GM18519 (cell line): ENCODE measurements around the gene IRF2BP1.
"Not testable (repeated sequence)": the region's sequence is repeated elsewhere in the genome, so short reads cannot be mapped to it uniquely, and the experiment has no call there.

Experiments
- ATAC-seq: cut with Tn5 transposase; IDR thresholded peaks from one replicate; pipeline ENCODE4 v1.9.1; 2021; ENCODE audit warnings: mild to moderate bottlenecking, moderate library complexity; ENCODE audit not compliant: unreplicated experiment, low FRiP score

IRF2BP1 gene

DNA sequence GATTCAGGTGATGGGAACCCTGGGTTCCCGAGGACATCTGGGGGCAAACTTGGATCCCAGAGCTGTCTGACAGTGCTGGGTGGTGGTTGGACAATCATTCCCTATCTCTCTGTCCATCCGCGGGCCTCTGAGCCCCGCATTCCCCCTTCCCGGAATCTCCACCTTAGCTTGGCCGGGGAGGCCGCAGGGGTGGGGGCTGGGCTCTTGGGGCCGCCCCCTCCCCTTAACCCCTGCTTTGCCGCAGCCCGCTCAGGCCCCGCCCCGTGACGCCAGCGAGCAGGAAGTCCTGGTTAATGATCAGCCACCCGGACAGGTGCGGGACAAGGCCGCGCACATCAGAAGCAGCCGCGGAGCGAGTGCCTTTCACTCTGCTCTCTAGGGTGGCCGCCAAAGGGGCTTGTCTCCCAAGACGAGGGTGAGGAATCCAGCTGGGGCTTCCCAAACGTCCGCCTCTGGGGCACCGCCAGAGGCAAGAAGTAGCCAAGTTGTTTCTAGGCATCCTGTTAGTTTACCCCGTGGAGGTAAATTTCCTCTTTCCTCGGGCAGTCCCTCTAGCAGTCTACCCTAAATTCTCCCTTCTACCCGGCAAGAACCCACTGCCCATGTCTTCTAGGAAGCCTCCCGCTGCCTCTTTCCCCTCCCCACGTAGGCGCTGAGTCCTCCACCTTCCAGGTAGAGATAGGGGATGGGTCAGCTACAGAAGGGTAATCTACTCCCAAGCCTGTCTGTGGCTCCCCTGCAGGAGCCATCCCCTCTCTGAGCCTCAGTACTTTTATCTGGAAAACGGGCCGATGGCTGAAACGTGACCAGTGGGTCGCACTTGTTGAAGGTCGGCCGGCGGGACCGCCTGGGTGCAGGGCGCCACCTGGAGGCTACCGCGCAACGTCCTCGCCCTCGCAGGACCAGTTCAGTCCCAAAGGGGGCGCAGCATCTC, 3.0 kb downstream of the IRF2BP1 start:
- no peak for ATAC-seq

DNA sequence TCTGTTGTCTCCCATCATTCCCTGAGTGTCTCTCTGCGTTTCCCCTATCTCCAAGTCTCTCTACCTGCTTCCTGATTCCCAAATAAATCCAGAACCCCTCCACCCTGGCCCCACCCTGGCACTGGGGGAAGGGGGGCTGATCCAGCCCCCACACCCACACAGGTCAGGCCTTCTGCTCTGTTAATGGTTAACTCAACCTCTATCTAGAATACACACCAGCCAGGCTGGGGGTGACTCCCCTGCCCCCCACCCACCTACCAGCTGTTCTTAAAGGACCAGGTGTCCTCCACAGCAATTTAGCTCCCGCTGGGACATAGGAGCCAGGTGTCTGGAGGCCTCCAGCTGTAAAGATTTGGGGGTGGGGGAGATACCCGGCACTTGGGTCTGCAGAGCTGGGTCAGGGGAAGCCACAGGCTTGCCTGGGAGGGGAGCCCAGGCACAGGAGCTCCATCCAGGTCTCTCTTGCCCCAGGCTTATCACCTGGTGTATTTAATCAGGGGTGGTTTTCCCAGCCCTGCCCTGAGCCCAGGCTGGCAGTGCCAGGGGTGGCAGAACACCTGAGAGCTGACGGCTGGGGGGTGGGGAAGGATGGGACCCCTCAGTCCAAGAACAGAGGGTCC, 3.9 kb downstream of the IRF2BP1 start:
- ATAC-seq = no peak

DNA sequence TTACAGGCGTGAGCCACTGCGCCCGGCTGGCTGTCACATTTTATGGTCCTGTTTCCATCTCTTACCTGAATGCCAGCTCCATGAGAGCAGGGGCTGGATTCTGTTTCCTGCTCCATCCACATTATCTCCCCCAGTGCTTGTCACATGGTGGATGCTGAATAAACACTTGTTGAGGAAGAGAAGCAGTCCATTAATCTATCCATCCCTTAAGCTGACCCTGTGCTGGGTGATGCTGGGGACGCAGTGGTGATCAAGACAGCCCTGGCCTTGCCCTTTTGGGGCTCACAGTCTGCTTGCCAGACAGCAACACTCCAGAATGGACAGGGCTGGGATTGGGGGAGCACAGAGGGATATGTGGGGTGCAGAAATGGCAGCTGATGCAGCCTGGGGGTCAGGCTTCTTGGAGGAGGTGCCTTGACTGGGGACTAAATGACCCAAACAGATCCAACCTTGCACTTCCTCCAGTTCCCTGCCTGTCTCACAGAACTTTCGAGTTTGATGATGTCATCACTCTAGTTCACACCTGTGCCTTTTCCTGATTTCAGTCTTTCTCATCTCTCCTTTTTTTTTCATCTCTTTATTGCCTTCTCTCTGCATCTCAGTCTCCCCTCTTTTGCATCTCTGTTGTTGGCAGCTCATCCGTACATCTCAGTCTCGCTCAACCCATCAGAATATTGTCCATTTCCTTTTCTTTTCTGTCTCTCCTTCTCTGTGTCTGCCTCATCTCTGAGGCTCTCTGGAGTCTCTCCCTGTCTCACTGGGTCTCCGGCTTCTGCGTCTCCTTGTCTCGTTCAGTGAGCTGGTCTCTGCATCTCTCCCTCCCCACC, 4.6 kb downstream of the IRF2BP1 start:
- ATAC-seq = no peak

DNA sequence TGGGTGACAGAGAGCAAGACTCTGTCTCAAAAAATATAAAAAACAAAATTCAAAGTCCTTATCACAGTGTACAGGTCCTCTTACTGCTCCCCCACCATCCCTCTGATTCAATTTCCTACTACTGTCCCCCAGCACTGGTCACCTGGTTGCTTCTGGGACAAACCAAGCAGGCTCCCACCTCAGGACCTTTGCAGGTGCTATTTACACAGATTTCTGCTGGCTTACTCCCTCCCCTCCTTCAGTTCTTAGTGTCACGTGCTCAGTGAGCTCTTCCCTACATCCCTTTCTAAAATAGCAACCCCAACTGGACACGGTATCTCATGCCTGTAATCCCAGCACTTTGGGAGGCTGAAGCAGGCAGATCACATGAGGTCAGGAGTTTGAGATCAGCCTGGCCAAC, 6.0 kb downstream of the IRF2BP1 start:
- ATAC-seq = no peak

DNA sequence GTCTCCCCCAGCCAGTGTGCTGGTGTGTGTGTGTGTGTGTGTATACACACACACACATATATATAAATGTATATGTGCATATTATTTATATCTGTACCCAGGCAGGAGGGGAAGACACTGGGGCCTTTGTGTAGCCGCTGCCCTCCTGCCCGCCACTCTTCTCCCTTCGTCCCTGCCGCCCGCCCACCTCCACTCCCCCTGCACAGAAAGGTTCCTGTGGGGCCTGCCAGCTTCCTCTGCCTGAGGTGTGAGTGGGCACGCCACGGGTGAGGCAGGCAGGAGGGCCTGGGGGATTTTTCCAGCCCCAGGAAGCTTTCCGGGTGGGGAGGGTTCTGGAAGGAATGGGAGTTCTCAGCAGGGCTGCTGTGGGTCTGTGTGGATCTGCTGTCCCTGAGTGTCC, 6.9 kb downstream of the IRF2BP1 start:
- ATAC-seq = no peak

DNA sequence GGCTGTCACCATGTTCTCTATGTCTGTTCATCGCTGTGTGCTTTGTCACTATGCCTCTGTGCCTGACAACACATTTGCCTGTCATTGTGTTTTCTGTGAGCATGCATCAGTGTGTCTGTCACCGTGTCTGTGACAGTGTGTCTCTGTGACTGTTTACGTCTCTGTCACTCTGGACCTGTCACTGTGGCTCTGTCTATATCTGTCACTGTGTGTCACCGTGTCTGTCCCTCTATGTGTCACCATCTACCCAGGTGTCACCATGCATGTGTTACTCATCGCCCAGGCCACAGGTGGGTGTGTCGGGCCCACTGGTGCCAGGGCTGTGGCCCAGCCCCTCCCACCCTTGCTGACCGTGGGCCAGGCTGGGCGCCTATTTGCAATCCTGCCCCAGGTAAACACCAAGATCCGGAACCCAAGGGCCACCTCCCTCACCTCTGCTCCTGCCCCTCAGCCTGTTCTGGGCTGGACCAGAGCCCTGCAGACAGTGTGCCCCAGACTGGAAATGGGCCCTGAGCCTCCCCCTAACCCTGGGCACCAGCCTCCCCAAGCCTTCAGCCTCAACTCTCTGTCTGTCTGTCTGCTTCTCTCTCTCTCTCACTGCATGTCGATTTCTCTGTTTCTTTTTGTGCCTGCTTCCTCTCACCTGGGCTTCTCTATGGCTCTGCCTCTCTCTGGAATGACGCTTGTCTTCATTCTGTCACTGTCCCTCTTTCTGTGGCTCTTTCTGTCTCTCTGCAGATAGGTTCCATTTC, 7.7 kb downstream of the IRF2BP1 start:
- no peak for ATAC-seq

DNA sequence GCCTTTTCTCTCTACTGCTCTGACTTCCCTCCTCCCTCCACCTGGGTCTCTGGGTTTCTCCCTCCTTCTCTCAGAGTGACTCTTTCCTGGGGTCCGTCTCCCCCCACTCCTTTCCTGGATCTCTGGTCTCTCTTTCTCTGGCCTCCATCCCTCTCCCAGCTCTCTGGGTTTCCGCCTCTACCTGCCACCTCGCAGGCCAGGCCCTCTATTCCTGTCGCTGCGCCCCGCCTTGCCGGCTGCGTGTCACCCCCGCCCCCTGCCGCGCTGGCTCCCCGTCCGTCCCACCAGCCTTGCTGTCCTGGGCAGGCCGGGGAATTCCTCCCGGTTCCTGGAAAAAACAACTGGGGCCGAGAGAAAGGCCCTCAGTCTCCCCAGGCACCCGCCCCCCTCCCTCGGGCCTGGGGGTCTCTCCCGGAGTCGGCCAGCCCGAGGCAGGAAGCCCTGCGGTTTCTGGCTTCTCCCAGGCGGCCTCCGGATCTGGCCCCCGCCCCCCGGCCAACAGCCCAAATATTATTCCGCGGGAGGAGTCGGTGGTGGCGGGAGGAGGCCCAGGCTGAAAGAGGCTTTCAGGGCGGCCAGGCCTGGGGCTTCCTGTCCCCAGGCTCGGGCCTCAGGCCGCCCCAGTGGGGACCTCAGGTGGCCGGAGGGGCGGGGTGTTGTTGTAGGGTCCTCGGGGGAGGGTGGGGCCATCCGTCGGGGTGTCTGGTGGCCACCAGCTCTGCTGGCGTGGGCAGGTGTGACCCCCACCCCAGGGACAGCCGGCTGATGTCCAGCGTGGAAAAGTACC, 9.3 kb downstream of the IRF2BP1 start:
- ATAC-seq = no peak

DNA sequence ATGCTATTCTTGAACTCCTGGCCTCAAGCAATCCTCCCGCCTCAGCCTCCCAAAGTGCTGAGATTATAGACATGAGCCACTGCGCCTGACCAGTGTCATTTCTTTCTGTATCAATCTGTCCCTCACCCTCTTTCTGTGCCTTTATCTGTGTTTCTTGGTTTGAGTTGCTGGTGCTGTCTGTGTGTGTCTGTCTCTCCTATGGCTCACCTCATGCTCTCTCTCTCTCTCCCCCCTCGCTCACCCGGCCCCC, 9.9 kb downstream of the IRF2BP1 start:
- ATAC-seq = no peak

DNA sequence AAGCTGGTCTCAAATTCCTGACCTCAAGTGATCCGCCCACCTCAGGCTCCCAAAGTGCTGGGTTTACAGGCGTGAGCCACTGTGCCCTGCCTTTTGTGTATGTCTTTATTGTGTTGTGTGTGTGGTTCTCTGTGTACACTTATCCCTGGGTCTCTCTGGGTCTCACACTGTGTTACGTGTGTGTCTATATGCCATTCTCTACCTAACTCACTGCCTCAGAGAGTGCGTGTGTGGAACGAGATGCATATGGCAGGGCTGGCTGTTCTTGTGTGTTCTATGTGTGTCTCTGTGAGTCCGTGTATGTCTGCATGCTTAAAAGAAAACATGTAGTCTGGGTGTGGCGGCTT, 11.3 kb downstream of the IRF2BP1 start:
- no peak for ATAC-seq

DNA sequence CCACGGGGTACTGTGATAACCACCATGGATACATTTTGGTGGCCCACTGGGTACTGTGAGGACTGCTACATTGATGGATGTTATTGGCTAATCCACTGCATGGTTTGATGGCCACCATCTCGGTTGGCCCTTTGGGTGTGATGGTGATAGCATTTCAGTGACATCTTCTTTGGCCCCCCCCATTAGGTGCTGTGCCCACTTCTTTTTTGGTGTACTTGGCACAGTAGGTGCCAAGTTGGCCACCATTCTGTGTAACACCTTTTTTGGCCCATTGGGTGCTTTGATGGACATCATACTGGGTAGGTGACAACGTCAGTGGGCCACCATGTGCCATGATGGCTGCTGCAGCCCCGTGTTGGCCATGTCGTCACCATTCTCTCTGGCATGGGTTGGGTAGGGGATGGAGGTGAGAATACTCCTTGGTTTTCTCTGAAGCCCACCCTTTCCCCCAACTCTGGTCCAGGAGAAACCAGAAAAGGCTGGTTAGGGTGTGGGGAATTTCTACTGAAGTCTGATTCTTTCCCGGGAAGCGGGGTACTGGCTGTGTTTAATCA, 12.6 kb downstream of the IRF2BP1 start:
- ATAC-seq = no peak

DNA sequence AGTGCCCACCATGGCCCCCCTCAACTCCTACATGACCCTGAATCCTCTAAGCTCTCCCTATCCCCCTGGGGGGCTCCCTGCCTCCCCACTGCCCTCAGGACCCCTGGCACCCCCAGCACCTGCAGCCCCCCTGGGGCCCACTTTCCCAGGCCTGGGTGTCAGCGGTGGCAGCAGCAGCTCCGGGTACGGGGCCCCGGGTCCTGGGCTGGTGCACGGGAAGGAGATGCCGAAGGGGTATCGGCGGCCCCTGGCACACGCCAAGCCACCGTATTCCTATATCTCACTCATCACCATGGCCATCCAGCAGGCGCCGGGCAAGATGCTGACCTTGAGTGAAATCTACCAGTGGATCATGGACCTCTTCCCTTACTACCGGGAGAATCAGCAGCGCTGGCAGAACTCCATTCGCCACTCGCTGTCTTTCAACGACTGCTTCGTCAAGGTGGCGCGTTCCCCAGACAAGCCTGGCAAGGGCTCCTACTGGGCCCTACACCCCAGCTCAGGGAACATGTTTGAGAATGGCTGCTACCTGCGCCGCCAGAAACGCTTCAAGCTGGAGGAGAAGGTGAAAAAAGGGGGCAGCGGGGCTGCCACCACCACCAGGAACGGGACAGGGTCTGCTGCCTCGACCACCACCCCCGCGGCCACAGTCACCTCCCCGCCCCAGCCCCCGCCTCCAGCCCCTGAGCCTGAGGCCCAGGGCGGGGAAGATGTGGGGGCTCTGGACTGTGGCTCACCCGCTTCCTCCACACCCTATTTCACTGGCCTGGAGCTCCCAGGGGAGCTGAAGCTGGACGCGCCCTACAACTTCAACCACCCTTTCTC, 13.6 kb downstream of the IRF2BP1 start:
- ATAC-seq = no peak

DNA sequence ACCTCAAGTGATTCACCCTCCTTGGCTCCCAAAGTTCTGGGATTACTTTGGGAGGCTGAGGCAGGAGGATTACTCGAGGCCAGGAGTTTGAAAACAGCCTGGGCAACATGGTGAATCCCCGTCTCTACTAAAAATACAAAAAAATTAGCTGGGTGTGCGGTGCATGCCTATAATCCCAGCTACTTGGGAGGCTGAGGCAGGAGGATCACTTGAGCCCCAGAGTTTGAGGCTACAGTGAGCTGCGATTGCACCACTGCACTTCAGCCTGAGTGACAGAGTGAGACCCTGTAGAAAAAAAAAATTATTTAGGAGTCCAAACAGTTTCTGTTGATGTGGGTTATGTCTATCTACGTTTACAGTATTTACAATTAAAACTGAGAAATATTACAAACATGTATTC, 15.1 kb downstream of the IRF2BP1 start:
- ATAC-seq = no peak

DNA sequence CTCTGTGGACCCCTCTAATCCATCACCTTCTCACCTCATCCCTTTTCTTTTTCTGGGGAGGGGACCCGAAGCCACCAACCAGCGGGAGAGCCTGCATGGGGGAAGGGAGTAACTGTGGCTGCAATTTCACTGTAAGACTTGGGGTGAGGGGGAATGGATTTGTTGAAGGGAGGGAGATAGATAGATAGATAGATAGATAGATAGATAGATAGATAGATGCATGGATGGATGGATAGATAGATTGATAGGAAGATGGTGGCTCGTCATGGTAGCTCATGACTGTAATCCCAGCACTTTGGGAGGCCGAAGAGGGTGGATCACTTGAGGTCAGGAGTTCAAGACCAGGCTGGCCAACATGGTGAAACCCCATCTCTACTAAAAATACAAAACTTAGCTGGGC, 18.7 kb downstream of the IRF2BP1 start:
- not testable (repeated sequence) for ATAC-seq

DNA sequence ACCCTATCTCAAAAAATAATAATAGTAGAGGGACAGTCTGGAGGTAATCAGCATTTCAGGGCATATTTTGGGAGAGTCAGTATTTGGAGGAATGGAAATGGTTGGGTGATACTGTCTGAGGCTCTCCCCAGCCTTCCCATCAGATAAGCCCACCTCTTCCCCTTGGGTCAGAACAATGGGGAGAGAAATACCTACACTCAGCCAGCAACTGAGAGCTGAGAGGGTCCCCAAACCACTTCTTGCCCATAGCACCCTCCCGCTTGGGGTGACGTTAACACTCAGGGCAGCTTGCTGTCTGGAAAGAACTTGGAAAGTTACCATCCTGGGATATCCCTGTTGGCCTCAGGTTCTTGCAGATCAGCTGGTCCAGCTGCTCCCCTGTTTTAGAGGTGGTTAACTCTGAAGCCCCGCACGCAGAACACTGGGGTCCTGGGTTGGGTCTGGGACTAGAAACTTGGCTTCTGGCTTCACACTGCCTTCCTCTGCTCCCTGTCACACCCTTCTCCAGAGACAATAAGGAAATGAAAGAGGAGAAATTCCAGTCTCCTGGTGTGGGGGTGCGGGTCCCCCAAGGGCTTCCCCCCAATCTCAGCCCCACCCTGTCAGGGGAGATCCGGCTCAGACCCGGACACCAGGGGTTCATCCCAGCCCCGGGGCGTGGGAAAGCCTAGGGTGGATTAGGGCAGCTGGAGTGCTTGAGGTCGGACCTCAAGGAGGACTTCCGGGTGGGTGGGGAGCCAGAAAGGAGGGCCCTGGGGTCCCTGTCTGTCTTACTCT, 19.4 kb downstream of the IRF2BP1 start:
- ATAC-seq = no peak

DNA sequence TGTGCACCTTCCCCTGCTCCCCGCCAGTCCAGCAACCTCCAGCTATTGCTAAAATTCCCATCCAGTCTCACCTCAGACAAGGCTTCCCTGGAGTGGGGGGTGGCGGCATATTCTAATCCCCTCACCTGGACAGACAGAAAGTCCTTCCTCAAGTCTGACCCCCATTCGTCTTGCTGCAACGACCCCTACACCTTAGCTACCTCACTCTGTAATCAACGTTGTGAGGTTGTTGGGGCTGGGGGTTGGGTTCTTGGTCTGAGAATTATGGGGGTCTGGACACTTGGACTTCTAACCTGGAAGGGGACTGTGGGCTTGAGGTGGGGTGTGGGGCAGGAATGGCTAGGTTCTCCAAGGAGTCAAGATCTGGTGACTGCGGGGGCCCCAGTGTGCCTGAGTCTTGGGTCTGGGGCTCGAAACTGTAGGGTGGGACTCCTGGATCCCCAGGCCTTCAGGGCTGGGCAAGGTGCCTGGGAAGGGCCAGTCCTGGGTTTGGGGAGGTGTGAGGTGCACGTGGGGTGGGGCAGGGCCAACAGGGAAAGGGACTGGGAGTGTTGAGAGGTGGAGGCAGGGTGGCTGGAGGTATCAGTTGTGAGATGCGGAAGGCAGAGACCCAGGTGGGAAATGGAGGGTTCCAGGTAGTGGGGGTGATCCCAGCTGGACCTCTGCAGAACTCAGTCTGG, 20.5 kb downstream of the IRF2BP1 start:
- ATAC-seq = no peak

DNA sequence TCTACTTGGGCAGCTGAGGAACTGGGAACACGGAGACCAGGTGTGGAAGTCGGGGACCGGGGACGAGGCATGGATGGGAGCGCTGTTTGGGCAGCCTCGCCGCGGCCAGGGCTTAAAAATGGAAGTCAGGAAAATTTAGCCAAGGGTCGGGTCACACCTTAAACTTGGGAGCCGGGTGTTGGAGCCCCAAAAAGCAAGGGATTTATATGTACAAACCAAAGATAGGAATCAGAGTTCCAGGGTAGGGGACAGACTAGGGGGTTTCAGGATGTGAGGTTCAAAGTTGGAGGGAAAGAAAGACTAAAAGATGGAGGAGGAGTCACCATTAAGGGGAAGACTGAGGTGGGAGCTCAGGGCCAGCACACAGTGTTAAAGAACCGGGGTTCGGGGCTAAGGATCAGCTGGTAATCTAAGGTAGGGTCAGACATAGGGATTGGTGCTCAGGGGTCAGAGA, 21.3 kb downstream of the IRF2BP1 start:
- ATAC-seq = no peak

DNA sequence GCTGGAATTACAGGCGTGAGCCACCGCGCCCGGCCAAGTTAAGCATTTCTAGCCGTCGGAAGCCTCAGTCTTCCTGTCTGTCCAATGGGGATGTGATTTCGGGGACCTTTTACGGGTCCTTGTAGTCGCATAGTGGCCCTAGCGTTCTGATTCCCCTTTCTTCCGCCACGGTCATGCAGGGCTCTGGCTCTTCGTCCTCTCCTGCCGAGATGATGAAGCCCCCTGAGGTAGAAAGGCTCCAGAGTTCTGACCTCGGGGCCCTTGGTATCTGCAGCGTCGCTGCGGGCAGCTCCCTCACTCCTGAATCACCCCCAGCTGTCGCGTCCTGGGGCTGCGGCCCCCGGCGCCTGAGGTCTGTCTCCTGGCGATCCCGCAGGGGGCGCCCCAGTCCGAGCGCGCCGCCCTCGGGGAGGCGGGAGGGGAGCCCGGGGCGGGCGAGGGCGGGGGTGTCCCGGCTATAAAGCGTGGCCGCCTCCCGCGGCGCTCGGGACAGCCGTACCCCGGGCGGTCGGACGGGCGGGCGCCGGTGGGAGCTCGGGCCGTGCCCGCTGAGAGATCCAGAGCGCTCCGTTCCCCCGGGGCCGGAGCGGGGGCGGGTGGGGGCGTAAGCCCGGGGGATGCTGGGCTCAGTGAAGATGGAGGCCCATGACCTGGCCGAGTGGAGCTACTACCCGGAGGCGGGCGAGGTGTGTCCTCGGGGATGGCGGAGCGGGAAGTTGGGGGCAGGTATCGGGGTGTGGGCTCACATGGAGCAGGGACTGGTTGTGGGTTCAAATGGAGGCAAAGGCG, 21.9 kb downstream of the IRF2BP1 start, which contains the start of gene FOXA3:
Gene FOXA3 (plus strand): TSS at position 487 of the 789 bp plus-strand sequence. CDS start 131 bp downstream, at position 618.
- no peak for ATAC-seq
